NCI-H1436 (cell line): Measurements from ENCODE around the gene ZNF672.
"Not testable (repeated sequence)": the region's sequence is repeated elsewhere in the genome, so short reads cannot be mapped to it uniquely, and the experiment has no call there.

Experiments used
- DNase-seq: peaks from one replicate; lab custom pipeline; 2025; lab: John Stamatoyannopoulos, UW

The ZNF672 gene

DNA sequence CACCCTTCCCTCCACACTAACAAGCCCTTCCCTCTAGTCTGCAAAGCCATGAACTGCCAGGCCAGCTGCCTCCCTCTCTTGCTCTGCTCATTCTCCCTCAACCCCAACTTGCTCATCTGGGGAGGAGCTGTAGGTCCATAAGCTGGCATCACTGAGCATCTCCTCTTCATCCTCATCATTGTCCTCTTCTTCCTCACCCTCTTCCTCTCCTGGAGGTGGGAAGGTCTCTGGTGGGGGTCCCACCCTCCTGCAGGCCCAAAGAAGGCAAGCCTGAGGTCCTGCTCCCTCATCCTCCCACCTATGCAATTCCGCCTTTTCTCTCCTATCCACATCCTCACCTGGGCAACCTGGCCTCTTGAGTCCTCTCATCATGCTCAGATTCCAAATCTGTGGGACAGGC, 18.2 kb downstream of the ZNF672 start:
- no peak for DNase-seq

DNA sequence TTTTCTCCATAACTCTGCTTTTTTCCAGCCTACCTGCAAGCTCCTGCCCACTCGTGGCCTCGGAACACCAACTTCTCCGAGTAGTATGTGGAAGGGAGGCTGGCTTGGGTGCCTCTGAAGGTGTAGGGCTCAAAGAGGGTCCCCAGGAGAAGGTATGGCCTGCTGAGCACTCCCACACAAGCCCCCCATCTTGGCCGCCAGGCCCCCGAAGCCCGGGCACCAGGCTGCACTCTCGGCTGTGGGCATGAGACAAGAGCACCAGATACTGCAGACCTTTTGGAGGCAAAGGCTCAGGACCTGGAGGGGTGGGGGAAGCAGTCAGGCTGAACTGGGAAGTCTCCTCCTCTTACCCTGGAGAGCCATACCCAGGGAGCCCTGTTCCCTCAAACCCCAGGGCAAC, 19.2 kb downstream of the ZNF672 start:
- no peak for DNase-seq

DNA sequence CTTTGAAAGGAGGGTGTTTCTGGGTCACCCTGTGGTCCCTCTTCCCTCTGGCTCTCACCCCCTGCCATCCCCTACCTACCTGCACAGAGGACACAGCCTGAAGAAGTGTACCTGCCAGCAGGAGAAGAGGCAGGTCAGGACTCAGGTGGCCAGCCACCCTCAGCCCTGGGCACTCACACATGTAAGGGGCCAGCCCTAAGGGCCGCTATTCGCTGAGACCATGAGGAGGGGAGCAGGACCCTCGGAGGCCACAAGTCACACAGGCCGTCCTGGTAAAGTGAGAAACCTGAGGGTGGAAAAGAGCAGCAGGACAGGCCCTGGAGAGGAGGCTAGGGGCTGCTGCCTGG, 19.7 kb downstream of the ZNF672 start:
- DNase-seq, result no peak

DNA sequence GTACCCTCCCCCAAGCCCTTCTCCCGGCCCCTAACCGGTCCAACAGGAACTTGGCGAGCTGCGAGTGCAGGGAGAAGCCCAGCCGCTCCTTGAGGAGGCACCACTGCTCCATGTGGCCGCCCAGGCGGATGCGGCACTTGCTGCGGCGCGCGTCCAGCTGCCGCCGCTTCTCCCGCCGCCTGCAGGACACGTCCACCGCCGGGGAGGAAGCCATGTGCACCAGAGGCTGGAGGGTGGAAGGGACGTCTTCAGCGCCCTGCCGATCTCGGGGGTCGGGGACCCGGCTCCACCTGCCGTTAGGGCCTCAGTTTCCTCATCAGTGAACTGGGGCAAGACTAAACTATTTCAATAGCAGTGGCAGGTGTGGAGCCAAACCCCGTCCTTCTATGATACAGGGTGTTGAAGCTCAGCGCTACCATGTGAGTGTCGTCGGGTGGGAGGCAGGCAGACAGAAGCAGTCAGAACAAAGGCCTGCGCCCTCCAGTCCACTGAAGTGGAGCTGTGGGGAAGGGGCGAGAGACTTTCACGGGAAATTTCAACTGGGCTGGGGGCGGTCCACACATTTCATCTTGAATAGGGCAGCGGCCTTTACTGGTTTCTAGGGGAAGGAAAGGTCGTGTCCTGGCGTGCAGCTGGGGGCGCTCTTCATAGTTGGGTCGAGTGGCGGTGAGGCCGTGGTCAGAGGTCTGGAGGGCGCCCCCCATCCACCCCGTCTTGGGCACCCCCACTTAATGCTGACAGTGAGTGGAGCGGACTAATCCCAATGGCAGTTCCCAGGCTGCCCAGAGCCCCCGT, 20.3 kb downstream of the ZNF672 start:
- DNase-seq, result peak; percentile 69

DNA sequence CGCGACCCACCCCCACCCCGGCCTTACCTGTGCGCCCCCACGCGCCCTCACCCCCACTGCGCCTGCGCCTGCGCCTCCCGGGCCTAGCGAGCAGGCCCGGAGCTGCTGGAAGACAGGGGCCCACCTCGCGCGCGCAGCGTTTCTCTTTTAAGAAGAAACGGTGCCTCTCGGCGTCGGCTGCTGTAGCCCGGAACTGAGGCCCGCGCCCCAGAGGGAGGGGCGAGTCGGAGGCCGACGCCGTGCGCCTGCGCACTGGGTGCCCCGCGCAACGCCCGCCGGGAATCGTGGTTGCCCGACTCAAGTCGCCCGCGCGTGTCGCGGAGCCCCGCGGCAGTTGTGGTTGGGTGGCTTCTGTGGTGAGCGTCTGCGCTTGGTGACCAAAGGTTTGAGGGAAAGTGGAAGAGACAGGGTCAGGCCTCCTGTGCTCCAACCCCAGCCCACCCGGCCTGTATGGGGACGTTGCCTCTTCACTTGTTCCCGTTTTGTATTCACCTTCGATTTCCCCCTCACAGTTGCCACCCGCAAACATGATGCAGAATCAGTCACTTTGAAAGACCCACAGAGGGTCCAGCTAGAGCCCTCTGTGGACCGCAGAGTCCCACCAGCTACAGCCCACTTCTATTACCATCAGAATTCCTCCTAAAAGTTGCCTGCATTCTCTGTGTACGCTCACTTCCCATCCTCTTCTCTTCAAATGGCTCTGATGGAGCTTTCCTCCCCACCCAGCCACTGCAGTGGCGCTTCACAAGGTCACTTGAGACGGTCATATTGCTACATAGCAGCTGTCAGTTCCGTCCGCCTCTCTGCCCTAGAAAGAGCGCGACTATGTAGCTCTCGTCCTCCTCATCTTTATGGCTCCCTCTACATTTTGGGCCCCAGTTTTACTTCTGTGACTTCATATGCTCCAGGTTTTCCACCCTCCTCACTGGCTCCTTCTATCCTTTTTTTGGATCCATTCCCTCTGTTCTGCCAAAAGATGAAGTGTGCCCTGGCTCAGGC, 21.2 kb downstream of the ZNF672 start, which contains the start of gene ZNF692:
TSS of gene ZNF692 (minus strand) at position 195 of the 999 bp plus-strand sequence. CDS start 776 bp downstream, outside the sequence.
- DNase-seq, result peak; percentile 99

DNA sequence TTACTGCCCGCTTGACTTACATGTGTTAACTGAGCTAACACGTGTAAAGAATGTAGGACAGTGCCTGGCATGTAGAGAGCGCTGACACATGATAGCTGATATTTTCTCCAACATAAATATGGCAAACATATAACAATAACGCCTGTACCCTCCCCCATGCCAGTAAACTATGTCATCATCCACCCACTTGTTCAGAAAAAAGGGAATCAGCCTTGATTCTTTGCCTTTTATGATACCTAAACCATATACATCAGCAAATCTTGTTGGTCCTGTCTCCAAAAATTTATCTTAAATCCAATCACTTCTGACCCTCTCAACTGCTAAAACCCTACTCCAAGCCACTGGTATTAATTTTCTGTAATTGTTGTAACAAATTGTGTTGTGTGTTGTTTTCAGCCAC, 22.0 kb downstream of the ZNF672 start:
- DNase-seq, result no peak

DNA sequence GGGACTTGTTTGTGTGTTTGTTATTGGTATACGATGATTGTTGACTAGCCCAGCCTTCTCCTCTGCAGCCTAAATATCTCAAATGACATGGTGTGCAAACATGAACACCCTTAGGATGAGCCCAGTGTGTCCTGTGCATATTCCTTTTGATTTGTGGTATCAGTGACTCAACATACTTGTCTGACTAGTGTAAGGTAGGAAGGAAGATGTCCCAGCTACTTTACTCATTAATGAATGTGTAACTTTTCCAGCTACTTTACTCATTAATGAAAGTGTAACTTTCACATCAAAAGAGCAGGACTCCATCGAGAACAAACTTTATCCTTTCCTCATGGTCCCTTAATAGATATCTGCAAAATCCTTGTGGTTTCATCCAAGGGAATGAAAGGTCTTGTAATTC, 23.6 kb downstream of the ZNF672 start:
- no peak for DNase-seq

DNA sequence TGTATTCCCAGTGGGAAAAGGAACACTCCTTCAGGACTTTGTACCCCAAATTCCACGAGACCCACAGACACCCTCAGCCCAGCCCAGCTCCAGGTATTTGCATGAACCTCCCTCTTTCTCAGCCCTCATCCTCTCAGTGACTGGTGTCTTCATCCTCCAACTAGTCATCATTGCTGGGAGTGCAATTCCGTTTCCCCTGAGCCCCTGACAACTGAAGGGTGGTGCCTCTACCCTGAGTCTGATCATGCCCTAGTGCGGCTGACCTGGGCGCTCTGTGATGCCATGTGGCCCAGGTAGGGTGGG, 24.6 kb downstream of the ZNF672 start:
- DNase-seq, result no peak

DNA sequence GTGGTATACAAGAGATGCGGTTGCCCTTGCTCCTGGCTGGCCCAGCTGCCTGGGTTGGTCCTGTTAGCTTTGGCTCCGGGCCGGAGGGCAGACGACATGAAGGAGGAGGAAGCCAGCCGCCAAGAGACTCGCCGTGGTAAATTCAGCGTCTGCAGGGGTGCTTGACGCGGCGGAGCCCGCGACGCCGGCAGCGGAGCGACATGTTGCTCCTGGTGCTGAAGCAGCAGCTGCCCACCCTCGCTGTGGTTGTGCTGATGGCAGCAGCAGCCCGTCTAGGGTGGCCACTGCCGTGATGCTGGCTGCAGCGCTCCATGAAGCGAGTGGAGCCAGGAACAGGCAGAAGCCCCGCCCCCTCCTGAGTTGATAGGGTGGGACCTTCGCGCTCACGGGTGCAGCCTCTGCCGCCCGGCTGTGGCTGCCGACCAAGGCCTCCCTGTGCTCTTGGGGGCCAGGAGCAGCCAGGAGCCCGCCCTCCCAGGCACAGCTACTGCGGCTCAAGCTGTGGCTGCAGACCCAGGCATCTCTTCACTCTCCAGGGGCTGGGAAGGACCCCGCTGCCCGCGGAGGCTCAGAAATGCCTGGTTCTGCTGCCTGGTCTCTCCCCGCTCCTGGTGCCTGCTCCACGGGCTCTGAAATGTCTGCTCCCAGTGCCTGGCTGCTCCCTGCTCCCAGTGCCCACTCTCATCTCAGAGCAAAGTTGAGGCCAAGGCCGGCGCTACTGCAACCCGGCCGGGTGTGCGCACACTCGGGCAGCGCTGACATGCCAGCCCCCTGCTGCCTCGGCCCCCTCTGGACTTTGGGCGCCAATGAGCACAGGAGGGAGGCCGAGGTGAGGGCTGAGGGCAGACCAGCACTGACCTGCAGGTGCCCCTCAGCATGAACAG, 25.2 kb downstream of the ZNF672 start:
- peak; percentile 90 for DNase-seq

DNA sequence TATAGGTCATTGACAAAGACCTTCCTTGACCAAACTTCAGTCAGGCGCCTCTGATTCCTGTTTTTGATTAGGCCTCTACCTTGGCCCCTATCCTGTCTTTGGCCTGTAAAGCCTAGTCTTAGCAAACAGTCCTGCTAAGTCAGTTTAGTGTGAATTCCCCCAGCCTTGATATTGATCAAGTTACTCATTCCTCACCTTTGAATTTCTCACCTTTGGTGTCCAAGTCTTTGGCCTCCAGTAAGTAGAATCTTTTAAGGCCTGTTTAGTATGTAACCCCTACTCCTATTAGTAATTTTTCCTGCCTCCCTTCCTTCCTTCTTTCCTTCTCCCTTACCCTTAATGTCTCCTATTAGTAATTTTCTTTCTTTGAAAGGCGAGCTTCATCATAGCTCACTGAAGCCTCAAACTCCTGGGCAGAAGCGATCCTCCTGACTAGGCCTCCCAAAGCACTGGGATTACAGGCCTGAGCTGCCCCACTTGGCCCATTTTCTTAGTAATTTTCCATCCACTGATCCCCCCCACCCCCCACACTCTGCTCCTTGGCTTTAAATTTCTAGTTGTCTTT, 33.9 kb downstream of the ZNF672 start:
- DNase-seq, result no peak

DNA sequence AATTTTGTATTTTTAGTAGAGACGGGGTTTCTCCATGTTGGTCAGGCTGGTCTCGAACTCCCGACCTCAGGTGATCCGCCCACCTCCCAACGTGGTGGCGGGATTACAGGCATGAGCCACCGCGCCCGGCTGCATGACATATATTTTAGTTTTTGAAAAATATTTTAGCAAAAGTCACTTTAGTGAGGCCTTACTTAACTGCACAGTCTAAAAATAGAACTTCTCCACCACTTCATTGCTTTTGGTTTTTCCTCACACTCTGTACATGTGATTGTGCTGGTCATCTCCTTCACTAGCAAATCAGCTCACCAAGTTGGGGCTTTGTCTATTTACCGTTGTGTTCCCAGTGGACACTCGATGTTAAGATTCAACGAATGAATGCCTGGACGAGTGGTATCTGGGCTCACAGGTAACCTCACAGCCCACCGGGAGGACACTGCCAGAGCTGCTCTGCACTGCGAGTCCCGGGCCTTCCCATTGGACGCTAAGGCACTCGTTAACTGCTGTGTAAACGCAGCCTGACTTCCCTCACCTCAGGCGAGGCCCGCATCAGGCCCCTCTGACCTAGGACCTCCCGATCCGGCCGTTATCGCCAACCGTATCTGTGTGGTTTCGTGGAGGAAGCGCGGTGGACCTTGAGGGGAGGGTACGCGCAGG, 34.9 kb downstream of the ZNF672 start:
- peak; percentile 78 for DNase-seq

DNA sequence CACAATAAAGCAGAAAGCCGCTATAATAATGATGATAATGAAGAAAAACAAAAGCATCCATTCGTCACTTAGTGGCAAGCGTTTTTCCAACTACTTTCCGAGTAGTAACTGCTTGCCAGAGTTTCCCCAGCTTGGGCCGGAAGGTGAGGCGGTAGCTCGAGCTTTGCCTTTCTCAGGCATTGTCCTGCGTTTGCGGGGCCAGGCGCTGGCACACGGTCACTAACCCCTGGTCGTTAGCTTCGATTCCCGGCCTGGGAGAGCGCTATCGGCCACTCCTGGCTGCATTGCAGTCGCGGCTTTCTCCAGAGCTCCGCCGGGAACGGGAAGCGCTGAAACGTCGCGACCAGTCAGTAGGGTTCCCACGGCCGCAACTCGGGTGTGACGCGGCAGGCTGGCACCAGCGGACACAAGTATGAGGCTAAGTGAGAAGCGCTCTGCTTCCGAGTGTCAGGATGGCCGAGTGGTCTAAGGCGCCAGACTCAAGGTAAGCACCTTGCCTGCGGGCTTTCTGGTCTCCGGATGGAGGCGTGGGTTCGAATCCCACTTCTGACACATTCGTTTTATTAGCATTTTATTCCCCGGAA, 35.5 kb downstream of the ZNF672 start:
- DNase-seq, result peak; percentile 96

DNA sequence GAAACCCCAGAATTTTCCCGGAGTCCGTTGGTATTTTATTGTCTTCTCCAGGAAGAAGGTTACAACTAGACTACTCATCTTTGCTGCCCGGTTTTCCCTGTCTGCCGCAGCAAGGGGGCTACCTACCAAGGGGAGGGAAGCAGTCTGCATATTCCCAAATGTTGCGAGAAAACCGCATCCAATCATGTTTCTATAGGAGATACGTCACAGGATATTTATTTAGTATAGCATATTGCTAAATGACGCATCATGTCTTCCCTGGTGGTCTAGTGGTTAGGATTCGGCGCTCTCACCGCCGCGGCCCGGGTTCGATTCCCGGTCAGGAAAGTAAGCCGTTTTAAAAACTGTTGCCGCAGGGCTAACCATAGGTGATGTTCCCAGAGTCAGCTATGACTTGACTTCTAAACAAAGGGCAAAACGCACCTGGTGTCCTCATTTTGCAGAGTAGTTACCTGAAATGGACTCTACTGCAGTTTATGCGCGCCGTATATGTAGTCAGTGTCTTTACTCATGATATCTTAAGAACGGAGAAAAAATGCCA, 36.0 kb downstream of the ZNF672 start:
- DNase-seq, result peak; percentile 93

DNA sequence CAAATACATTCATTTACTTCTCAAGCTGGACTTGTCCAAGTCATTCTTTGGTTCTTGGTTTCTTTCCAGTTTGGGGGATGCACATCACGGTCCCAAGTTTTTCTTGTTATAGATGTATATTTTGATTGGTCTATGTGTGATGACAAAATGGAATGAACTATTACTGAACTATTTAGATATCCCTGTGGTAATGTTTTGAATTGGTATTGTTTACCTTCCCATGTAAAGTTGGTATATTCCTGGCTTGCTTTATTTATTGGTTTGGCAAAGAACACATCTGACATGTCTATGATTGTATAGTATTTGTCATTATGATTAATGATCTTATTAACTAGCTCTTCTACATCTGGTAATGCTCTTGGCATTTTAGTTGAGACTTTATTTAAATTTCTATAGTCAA, 43.2 kb downstream of the ZNF672 start:
- no peak for DNase-seq

DNA sequence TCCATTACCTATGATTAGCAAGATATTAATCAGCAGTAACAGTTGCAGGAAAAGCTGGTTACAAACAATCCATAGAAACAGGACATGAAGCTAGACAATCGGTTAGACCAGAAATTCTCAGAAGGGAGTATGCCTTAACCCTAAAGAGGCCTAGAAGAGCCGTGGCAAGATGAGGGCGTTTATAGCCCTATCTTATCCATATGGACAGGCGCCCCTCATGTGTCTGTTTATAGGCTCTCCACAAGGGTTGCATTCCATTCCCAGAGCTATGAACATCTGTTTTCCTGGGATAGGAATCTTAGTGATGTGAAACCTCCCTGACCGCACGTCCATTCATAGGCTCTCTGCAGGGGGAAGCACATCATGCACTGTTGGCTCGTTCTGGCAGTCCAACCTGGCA, 44.4 kb downstream of the ZNF672 start:
- DNase-seq, result not testable (repeated sequence)

DNA sequence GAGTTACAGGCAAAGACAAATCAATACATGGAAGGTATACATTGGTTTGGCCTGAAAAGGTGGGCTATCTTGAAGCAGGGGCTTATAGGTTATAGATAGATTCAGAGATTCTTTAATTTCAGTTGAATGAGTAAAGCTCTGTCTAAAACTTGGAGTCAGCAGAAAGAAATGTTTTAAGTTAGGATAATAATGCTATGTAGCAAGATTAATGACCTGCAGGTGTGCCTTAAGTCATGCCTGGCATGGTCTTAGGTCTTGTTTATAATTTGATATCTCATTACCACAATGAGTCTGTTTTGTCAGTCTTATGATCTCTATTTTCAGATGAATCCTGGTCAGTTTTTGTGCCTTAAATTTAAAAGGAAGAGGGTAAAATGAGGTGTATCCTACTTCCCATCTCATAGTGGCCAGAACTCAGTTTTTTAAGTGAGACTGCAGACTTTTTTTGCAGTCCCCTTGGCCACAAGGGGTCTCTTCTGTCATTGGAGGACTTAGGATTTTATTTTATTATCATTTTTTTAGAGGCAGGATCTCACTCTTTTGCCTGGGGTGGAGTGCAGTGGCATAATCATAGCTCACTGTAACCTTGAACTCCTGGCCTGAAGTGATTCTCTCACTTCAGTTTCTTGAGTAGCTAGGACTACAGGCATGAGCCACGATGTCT, 46.7 kb downstream of the ZNF672 start:
- no peak for DNase-seq

DNA sequence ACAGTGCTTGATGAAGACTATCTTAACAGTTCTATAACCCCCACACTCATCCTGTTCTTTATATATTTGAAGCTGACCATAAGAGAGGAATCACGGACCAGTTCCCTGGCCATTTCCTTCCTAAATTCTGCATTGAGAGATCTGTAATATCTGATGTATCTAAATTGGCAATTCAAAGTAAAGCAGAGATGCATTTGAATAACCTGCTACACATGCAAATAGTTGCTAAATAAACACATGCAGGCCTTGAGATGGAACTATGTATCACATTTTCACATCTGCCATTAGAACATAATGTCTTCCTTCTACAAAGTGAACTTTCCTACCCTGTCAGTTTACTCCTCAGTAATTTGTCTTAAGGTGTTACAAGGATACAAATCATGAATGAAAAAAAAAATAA, 47.6 kb downstream of the ZNF672 start:
- DNase-seq, result no peak

DNA sequence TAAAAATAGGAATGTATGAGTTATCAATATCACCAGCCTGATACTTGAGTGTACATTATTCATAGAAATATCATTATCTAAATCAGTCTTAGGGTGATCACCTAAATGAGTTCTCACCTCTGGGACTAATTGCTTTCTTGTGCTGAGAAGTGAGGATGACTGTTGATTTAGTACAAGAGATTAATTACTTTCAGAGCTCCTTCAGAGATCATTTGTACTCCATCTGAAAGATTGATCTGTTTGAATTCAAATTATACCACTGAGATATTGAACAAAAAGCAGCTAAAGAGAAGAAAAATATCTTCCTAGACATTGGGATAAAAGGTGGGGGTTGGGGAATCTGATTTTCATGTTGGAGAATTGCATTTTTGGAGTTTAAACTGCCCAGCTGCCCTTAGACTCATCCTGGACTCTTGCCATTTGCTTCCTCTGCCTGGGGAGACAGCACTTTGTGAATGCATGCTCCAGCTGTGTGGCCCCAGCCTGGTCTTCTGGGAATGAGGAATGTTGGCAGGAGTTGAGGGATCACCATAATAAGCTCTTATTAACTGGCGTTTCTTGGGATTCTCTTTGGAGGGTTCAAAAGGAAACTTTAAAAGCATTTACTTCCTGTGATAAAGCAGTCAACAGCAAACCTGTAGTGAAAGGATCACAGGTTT, 48.3 kb downstream of the ZNF672 start:
- no peak for DNase-seq

DNA sequence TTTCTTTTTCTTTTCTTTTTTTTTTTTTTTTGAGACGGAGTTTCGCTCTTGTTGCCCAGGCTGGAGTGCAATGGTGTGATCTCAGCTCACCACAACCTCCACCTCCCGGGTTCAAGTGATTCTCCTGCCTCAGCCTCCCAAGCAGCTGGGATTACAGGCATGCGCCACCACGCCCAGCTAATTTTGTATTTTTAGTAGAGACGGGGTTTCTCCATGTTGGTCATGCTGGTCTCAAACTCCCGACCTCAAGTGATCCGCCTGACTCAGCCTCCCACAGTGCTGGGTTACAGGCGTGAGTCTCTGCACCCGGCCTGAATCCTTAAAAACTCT, 51.9 kb downstream of the ZNF672 start:
- DNase-seq, result not testable (repeated sequence)
